ENCODE data around the gene ADORA2B.

- TF ChIP-seq EZH2 (IDR thresholded peaks at IDR 0.05; ENCODE audit: borderline replicate concordance) (no peak), EZH2phosphoT487 (IDR thresholded peaks at IDR 0.05; ENCODE audit: low read depth, severe bottlenecking, unreplicated experiment) (no peak)
Measured at GRCh38 chr17:15919466-15919865, 25.5 kb upstream of the ADORA2B start.

All from hepatocyte (in vitro differentiated cells).